Measurements from ENCODE around the gene DAND5.

DNA sequence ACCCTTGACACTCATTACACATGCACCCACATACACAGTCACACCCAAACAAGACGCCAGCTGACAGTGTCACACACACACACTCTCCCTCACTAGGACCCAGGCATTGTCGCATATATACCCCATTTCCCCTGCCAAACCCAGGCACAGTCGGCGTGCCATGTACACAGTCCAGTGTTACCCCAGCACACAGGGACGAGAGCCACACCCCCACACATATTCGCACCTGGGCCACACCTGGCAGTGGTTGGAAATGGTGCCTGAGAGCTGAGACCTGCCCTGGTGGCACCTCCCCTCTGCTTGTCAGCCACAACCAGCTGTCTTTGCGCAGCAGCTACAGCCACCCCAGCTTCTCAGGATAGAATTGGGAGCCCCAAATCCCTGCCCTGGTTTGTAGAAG is 34.9 kb downstream of the DAND5 start:
- TF ChIP-seq CTCF (IDR thresholded peaks at IDR 0.05) (no peak), ZFX (IDR thresholded peaks at IDR 0.05; ENCODE audit: borderline replicate concordance) (no peak)
